WERI-Rb-1 (cell line): ENCODE data around the gene ZNF541.

Experiments used
- DNase-seq: peaks from one replicate; pipeline ENCODE4 v3.0.0-alpha.2; 2020
- H3K27ac ChIP-seq: fragments of 250-450 bp; sonication (Bioruptor Pico); 2 replicates; pipeline ENCODE4 v1.5.1; 2020; ENCODE audit warnings: mild to moderate bottlenecking, moderate library complexity
- H3K27me3 ChIP-seq: fragments of 250-450 bp; sonication (Bioruptor Pico); 2 replicates; pipeline ENCODE4 v1.5.1; 2021; ENCODE audit warnings: mild to moderate bottlenecking, low read depth, moderate library complexity; ENCODE audit not compliant: insufficient read depth, severe bottlenecking
- H3K36me3 ChIP-seq: fragments of 250-450 bp; sonication (Bioruptor Pico); 2 replicates; pipeline ENCODE4 v1.5.1; 2020; ENCODE audit warnings: mild to moderate bottlenecking, moderate library complexity
- H3K4me3 ChIP-seq: 2 replicates; pipeline ENCODE4 v1.5.1; 2011; ENCODE audit warnings: low read depth, mild to moderate bottlenecking, control low read depth, low read length
- H3K9me3 ChIP-seq: fragments of 250-450 bp; sonication (Bioruptor Pico); 2 replicates; pipeline ENCODE4 v1.5.1; 2021; ENCODE audit warnings: mild to moderate bottlenecking, moderate library complexity; ENCODE audit not compliant: severe bottlenecking
- TF ChIP-seq, protein P1 (sequence below): IDR thresholded peaks from 2 replicates; pipeline ENCODE4 v1.5.1; 2011; ENCODE audit warnings: low read depth, mild to moderate bottlenecking, control low read depth, inconsistent platforms, low read length

The ZNF541 gene

DNA sequence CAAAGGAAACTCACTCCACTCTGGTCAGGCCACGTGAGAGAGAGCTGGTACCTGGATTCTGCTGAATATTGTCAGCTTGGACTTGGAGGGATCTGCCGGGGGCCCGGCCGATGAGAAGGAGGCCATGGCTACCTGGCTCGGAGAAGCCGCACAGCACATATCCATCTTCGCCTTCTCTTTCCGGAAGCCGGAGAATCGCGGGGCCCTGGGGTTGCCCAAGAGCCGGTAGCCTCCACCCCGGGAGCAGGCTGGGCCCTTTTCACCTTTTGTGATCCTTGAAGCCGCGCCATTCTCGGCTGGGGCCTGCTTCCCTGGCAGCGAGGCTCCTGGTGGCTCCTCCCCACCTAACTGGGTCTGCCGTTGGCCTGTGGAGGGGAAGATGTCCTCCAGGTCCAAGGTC is 28.9 kb downstream of the ZNF541 start:
- Histone ChIP-seq H3K27ac (no peak overlapping the region), H3K4me3 (no peak overlapping the region), H3K9me3 (no peaks in the 10 kb centered on the region), H3K27me3 (no peaks in the 10 kb centered on the region), H3K36me3 (no peaks in the 10 kb centered on the region)
- TF ChIP-seq, protein P1, sequence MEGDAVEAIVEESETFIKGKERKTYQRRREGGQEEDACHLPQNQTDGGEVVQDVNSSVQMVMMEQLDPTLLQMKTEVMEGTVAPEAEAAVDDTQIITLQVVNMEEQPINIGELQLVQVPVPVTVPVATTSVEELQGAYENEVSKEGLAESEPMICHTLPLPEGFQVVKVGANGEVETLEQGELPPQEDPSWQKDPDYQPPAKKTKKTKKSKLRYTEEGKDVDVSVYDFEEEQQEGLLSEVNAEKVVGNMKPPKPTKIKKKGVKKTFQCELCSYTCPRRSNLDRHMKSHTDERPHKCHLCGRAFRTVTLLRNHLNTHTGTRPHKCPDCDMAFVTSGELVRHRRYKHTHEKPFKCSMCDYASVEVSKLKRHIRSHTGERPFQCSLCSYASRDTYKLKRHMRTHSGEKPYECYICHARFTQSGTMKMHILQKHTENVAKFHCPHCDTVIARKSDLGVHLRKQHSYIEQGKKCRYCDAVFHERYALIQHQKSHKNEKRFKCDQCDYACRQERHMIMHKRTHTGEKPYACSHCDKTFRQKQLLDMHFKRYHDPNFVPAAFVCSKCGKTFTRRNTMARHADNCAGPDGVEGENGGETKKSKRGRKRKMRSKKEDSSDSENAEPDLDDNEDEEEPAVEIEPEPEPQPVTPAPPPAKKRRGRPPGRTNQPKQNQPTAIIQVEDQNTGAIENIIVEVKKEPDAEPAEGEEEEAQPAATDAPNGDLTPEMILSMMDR: no peak
- no peak for DNase-seq

DNA sequence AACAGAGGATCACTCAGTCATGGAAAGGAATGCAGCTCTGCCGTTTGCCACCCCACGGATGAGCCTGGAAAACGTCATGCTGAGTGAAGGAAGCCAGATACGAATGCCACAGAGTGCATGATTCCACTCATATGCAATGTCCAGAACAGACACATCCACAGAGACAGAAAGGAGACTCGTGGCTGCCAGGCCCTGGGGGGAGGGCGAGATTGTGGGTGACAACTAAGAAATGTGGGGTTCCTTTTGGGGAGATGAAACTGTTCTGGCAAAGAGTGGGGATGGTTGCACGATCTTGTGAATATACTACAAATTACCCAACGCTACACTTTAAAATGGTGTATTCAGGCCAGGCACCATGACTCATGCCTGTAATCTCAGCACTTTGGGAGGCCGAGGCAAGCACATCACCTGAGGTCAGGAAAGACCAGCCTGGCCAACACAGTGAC is 30.9 kb downstream of the ZNF541 start:
- no peak for DNase-seq
- no peaks in the 10 kb centered on the region for H3K27me3 ChIP-seq
- H3K36me3 ChIP-seq: no peaks in the 10 kb centered on the region
- H3K27ac ChIP-seq: no peak overlapping the region
- TF ChIP-seq, protein P1: no peak
- H3K9me3 ChIP-seq: no peaks in the 10 kb centered on the region
- no peak overlapping the region for H3K4me3 ChIP-seq

DNA sequence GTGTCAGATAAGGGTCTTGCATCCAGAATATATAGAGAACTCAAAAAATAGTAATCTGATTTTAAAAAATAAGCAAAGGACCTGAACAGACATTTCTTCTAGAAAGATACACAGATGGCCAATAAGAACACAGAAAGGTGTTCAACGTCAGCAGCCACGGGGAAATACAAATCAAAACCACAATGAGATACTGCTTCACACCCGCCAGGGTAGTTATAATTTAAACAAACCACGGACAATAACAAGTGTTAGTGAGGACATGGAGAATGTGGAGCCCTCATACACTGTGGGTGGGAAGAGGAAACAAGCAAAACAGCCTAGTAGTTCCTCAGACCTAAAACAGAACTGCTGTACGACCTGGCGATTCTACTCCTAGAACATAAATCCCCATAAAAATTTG is 31.4 kb downstream of the ZNF541 start:
- Histone ChIP-seq H3K9me3 (no peaks in the 10 kb centered on the region), H3K4me3 (no peak overlapping the region), H3K36me3 (no peaks in the 10 kb centered on the region), H3K27me3 (no peaks in the 10 kb centered on the region), H3K27ac (no peak overlapping the region)
- TF ChIP-seq, protein P1: no peak
- DNase-seq: no peak

DNA sequence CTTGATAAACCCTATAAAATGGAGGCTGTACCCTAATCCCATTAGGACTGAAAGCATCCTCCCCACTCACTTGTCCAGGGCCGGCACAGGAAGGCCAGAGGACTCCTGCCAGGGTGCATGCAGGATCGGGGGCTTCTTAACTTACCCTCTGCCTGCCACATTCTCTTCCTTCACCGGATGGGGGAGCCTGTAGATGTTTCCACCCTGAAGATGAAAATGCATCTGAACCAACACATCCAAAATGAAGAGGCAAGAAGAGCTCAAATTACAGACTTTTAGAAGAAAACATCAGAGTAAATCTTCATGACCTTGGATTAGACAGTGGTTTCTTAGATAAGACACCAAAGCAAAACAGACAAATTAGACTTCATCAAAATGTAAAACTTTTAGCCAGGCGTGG is 32.2 kb downstream of the ZNF541 start:
- Histone ChIP-seq H3K27ac (no peak overlapping the region), H3K36me3 (no peaks in the 10 kb centered on the region), H3K27me3 (no peaks in the 10 kb centered on the region), H3K4me3 (no peak overlapping the region), H3K9me3 (no peaks in the 10 kb centered on the region)
- TF ChIP-seq, protein P1: peak; percentile 25; the same call in 1 of the 2 replicates
- DNase-seq: peak; percentile 49

DNA sequence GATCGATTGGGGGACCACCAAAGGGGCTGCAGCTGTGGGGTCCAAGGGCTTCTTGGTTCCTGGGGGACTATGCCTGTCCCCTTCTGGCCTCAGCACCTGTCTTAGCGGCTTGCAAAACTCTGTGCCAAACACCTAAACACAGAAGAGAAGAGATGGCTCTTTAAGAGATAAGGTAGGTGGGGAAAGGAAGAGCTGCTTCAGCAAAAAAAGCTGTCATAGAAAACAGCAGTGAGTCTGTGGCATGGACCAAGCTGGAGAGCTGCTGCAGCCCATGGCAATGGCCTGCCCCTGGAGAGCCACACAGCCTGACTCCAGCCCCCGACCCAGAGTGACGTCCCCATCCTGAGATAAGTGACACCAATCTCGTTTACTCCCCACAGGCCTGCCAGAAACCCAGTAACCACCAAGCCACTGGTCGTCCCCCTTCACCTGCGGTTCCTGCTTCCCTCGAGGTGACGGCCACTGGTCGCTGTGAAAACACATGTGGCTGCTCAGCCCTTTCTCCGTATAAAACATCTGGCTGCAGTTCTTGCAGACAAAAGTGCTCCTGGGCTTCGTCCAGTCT is 33.1 kb downstream of the ZNF541 start:
- Histone ChIP-seq H3K27me3 (no peaks in the 10 kb centered on the region), H3K4me3 (no peak overlapping the region)
- TF ChIP-seq, protein P1: no peak

DNA sequence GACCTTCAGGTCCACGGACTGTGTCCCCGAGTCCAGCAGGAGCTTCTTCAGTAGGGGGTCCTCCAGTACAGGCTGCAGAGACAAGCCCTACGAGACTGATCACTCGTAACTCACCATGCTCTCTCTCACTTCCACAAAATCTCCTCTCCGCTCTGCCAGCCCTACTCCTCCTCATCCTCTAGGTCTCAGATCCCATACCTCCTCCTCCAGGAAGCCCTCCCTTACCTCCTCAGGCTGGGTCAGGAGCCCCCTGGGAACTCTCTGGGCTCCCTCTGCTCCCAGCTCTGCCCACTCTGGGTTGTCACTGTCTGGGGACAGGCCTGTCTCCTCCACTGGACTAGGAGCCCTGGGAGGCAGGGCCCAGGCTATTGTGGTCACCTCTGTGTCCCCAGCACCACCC is 34.1 kb downstream of the ZNF541 start:
- DNase-seq: no peak
- Histone ChIP-seq H3K27me3 (no peaks in the 10 kb centered on the region), H3K27ac (no peak overlapping the region), H3K4me3 (no peak overlapping the region), H3K9me3 (no peaks in the 10 kb centered on the region), H3K36me3 (no peaks in the 10 kb centered on the region)
- TF ChIP-seq, protein P1: no peak

More for the DNA sequence above, 33.1 kb downstream of the ZNF541 start:
- Histone ChIP-seq H3K36me3 (no peaks in the 10 kb centered on the region), H3K9me3 (no peaks in the 10 kb centered on the region), H3K27ac (no peak overlapping the region)
- no peak for DNase-seq
